HCT116 (cell line): ENCODE measurements around the gene FGGY. TPM values are rescaled to one million over a fixed set of nuclear protein-coding genes. Genes with fewer than 3 reads are reported as not detected.

Source experiments
- ATAC-seq: fragments of 200-7000 bp; cut with Tn5 transposase; 2 replicates; pipeline ENCODE4 v1.9.1; 2020; ENCODE audit warnings: mild to moderate bottlenecking, moderate library complexity
- BruUV-seq: library from RNA; stranded (reverse); fragments of 400-500 nt; replicated peaks from 2 replicates; lab custom pipeline; 2021; lab: Mats Ljungman, UMichigan
- CTCF ChIA-PET: fragments of 300-600 bp; sonication (Branson Sonifier 250); formaldehyde crosslinking; loops from one replicate; lab custom pipeline; 2021; ENCODE audit warnings: antibody characterized with exemption; lab: Charles Lee
- POLR2A ChIA-PET: fragments of 300-600, 350-600 bp; sonication (Branson Sonifier 250); formaldehyde crosslinking; loops from one replicate; lab custom pipeline; 2021; ENCODE audit warnings: antibody characterized with exemption; lab: Charles Lee
- RAD21 ChIA-PET, 2 experiments: fragments of 300-600 bp; sonication (Branson Sonifier 250); formaldehyde crosslinking; loops; one replicate each; lab custom pipeline; 2023; ENCODE audit warnings: low total read pairs in 2 of 2; ENCODE audit not compliant: uncharacterized antibody in 2 of 2, unreplicated experiment in 2 of 2, low non-redundant PET in 1 of 2; lab: Charles Lee
- DNase-seq: peaks from one replicate; pipeline ENCODE4 v3.0.0-alpha.2; 2010; ENCODE audit warnings: low read depth, low spot score
- H2AFZ ChIP-seq: fragments of 200-600 bp; shearing (Covaris generic), sonication (generic); 2 replicates; pipeline ENCODE4 v1.6.1; 2017; ENCODE audit warnings: low read depth, mixed run types, mixed read lengths, antibody characterized with exemption, low read length; ENCODE audit not compliant: poor library complexity, severe bottlenecking
- H3K27ac ChIP-seq: 2 replicates; pipeline ENCODE4 v1.5.1; 2012; ENCODE audit warnings: low read depth, low read length
- H3K27me3 ChIP-seq: fragments of 200-600 bp; sonication (generic); 2 replicates; pipeline ENCODE4 v1.6.1; 2016; ENCODE audit warnings: mixed run types, low read length, mixed read lengths; ENCODE audit not compliant: insufficient read depth
- H3K36me3 ChIP-seq, 2 experiments: fragments of 200-500 bp in 1 of 2; fragments of 200-600 bp in 1 of 2; sonication (Bioruptor generic) in 1 of 2; sonication (generic) in 1 of 2; 2 replicates each; pipeline versions ENCODE4 v1.5.1 to v1.6.1; 2014 to 2016; ENCODE audit warnings: low read length in 2 of 2, inconsistent platforms in 1 of 2, mixed read lengths in 1 of 2, mixed run types in 1 of 2; ENCODE audit not compliant: insufficient read depth in 2 of 2, control insufficient read depth in 1 of 2
- H3K4me1 ChIP-seq, 2 experiments: fragments of 200-600 bp in 1 of 2; sonication (generic) in 1 of 2; 2 replicates each; pipeline versions ENCODE4 v1.5.1 to v1.6.1; 2012 to 2017; ENCODE audit warnings: low read length in 2 of 2, inconsistent platforms in 1 of 2, mild to moderate bottlenecking in 1 of 2, mixed read lengths in 1 of 2, mixed run types in 1 of 2, moderate library complexity in 1 of 2; ENCODE audit not compliant: insufficient read depth in 2 of 2, control insufficient read depth in 1 of 2
- H3K4me2 ChIP-seq: fragments of 200-600 bp; sonication (generic); 2 replicates; pipeline ENCODE4 v1.6.1; 2017; ENCODE audit warnings: mixed run types, low read length, mixed read lengths
- H3K4me3 ChIP-seq, 2 experiments: fragments of 200-600 bp in 1 of 2; sonication (generic) in 1 of 2; replicated peaks in 1 of 2; 2 replicates each; pipeline ENCODE4 v1.5.1; 2011 to 2016; ENCODE audit warnings: low read length in 2 of 2, control low read depth in 1 of 2, low read depth in 1 of 2, mild to moderate bottlenecking in 1 of 2, mixed read lengths in 1 of 2, mixed run types in 1 of 2
- H3K79me2 ChIP-seq: fragments of 200-600 bp; sonication (generic); 2 replicates; pipeline ENCODE4 v1.6.1; 2017; ENCODE audit warnings: mild to moderate bottlenecking, mixed run types, low read length, moderate library complexity, mixed read lengths; ENCODE audit not compliant: insufficient read depth
- H3K9ac ChIP-seq: fragments of 200-600 bp; sonication (generic); 2 replicates; pipeline ENCODE4 v1.6.1; 2016; ENCODE audit warnings: low read length, mixed read lengths
- H3K9me2 ChIP-seq: fragments of 200-600 bp; sonication (generic), shearing (Covaris generic); 2 replicates; pipeline ENCODE4 v1.6.1; 2017; ENCODE audit warnings: mixed run types, mild to moderate bottlenecking, moderate library complexity; ENCODE audit not compliant: insufficient read depth
- H3K9me3 ChIP-seq, 2 experiments: fragments of 200-500 bp in 1 of 2; fragments of 200-600 bp in 1 of 2; sonication (Bioruptor generic) in 1 of 2; sonication (generic) in 1 of 2; 2 replicates each; pipeline ENCODE4 v1.6.1; 2014 to 2017; ENCODE audit warnings: low read length in 2 of 2, mixed read lengths in 2 of 2, inconsistent platforms in 1 of 2, low read depth in 1 of 2, mild to moderate bottlenecking in 1 of 2, mixed run types in 1 of 2, moderate library complexity in 1 of 2; ENCODE audit not compliant: control insufficient read depth in 1 of 2, insufficient read depth in 1 of 2
- H4K20me1 ChIP-seq: fragments of 200-600 bp; sonication (generic), shearing (Covaris generic); 2 replicates; pipeline ENCODE4 v1.6.1; 2017; ENCODE audit warnings: mixed run types, mild to moderate bottlenecking, moderate library complexity; ENCODE audit not compliant: insufficient read depth
- CBX3 ChIP-seq: IDR thresholded peaks from 2 replicates; pipeline ENCODE4 v1.6.1; 2012; ENCODE audit warnings: low read depth
- CEBPB ChIP-seq: IDR thresholded peaks from 2 replicates; pipeline ENCODE4 v1.6.1; 2012; ENCODE audit warnings: low read depth
- CTCF ChIP-seq, 3 experiments: fragments of 200-600 bp in 1 of 3; sonication (generic) in 1 of 3; IDR thresholded peaks in 2 of 3; conservative IDR thresholded peaks in 1 of 3; 2 replicates each; pipeline ENCODE4 v1.5.1; 2012 to 2017; ENCODE audit warnings: low read depth in 2 of 3, low read length in 2 of 3, antibody characterized with exemption in 1 of 3, borderline replicate concordance in 1 of 3, control low read depth in 1 of 3, mild to moderate bottlenecking in 1 of 3, mixed read lengths in 1 of 3, mixed run types in 1 of 3, moderate library complexity in 1 of 3; ENCODE audit not compliant: insufficient read depth in 1 of 3
- ELF1 ChIP-seq: IDR thresholded peaks from 2 replicates; pipeline ENCODE4 v1.6.1; 2012; ENCODE audit warnings: low read depth, borderline replicate concordance
- EZH2phosphoT487 ChIP-seq: fragments of 200-600 bp; IDR thresholded peaks from 2 replicates; pipeline ENCODE4 v1.6.1; 2018; ENCODE audit warnings: antibody characterized with exemption, borderline replicate concordance
- POLR2A ChIP-seq: IDR thresholded peaks from 2 replicates; pipeline ENCODE4 v1.7.0; 2011; ENCODE audit warnings: borderline replicate concordance; ENCODE audit not compliant: insufficient read depth, insufficient read length; ENCODE audit errors: extremely low read depth
- POLR2AphosphoS5 ChIP-seq: IDR thresholded peaks from 2 replicates; pipeline ENCODE4 v1.6.1; 2011; ENCODE audit warnings: mild to moderate bottlenecking, low read depth, low read length, moderate library complexity
- RAD21 ChIP-seq: IDR thresholded peaks from 2 replicates; pipeline ENCODE4 v1.6.1; 2012; ENCODE audit warnings: low read depth, mild to moderate bottlenecking
- SRF ChIP-seq: IDR thresholded peaks from 2 replicates; pipeline ENCODE4 v1.6.1; 2012; ENCODE audit warnings: low read depth
- TCF7L2 ChIP-seq: IDR thresholded peaks from 2 replicates; pipeline ENCODE4 v1.7.0; 2011; ENCODE audit warnings: borderline replicate concordance, inconsistent platforms; ENCODE audit not compliant: insufficient read depth, insufficient read length; ENCODE audit errors: extremely low read depth
- ZFX ChIP-seq: fragments of 450-650 bp; IDR thresholded peaks from 2 replicates; pipeline ENCODE4 v1.6.1; 2017
- intact Hi-C: fragments of 100-400 bp; cut with micrococcal nuclease; formaldehyde crosslinking; loops from 2 replicates; pipeline ENCODE4 v1.10.0; 2022
- total RNA-seq: library from RNA; stranded (reverse); gene quantifications from one replicate; pipeline ENCODE4 v1.2.1, GENCODE V29; 2021; ENCODE audit not compliant: unreplicated experiment
- TF ChIP-seq, protein P1 (sequence below): IDR thresholded peaks from 2 replicates; pipeline ENCODE4 v1.6.1; 2012; ENCODE audit warnings: low read depth

Gene FGGY
- total RNA-seq, 1 experiment from 2014 or later = 10.6 TPM

DNA sequence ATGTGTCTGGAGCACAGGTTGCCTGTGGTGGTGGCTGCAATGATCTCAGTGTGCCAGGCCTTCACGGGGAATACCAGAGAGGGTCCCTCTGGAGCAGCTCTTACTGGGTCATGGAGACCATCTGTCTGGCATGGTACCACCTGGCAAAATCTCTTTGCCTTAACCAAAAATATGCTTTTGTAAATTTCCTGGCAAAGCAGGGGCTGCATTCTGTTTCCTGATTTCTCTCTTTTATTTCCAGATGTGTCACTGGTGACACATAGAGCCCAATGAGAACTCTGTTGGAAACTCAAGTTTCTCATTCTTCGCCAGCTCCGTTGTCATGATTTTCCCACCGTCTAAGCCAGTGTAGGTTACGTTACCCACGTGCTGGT lies 136.5 kb downstream of the FGGY start:
- TF ChIP-seq SRF (no peak), CBX3 (no peak), ZFX (no peak), CTCF (IDR thresholded peaks at IDR 0.05 in 2 of 3, conservative IDR thresholded peaks at IDR 0.05 in 1 of 3; ENCODE audit: borderline replicate concordance in 1 of 3, insufficient read depth in 1 of 3, low read depth in 2 of 3, low read length in 2 of 3) (no peak), RAD21 (no peak), TCF7L2 (no peak), POLR2AphosphoS5 (no peak), ELF1 (no peak), POLR2A (no peak), CEBPB (no peak), EZH2phosphoT487 (no peak)
- TF ChIP-seq, protein P1, sequence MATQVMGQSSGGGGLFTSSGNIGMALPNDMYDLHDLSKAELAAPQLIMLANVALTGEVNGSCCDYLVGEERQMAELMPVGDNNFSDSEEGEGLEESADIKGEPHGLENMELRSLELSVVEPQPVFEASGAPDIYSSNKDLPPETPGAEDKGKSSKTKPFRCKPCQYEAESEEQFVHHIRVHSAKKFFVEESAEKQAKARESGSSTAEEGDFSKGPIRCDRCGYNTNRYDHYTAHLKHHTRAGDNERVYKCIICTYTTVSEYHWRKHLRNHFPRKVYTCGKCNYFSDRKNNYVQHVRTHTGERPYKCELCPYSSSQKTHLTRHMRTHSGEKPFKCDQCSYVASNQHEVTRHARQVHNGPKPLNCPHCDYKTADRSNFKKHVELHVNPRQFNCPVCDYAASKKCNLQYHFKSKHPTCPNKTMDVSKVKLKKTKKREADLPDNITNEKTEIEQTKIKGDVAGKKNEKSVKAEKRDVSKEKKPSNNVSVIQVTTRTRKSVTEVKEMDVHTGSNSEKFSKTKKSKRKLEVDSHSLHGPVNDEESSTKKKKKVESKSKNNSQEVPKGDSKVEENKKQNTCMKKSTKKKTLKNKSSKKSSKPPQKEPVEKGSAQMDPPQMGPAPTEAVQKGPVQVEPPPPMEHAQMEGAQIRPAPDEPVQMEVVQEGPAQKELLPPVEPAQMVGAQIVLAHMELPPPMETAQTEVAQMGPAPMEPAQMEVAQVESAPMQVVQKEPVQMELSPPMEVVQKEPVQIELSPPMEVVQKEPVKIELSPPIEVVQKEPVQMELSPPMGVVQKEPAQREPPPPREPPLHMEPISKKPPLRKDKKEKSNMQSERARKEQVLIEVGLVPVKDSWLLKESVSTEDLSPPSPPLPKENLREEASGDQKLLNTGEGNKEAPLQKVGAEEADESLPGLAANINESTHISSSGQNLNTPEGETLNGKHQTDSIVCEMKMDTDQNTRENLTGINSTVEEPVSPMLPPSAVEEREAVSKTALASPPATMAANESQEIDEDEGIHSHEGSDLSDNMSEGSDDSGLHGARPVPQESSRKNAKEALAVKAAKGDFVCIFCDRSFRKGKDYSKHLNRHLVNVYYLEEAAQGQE = no peak
- POLR2A ChIA-PET = no interaction called here
- DNase-seq (no peak), ATAC-seq (no peak)
- H3K4me2 ChIP-seq = 0 out of 2 replicates have a peak overlapping the region, but pooled peaks have one; percentile 32
- no peaks in the 10 kb centered on the region for H3K79me2 ChIP-seq
- no TSS peak for BruUV-seq
- no peak overlapping the region for H3K27ac ChIP-seq
- H3K9me2 ChIP-seq = no peaks in the 10 kb centered on the region
- CTCF ChIA-PET = no interaction called here
- H2AFZ ChIP-seq = no peak overlapping the region
- no peaks in the 10 kb centered on the region for H3K9me3 ChIP-seq
- intact Hi-C loops = loop anchor here (10.0 kb wide), 1 partner anchor 649 kb away; the partner anchor contains the start of gene JUN
- no peaks in the 10 kb centered on the region for H4K20me1 ChIP-seq
- H3K36me3 ChIP-seq = no peaks in the 10 kb centered on the region
- H3K4me1 ChIP-seq = peaks cover 0 to 47% of the 10 kb centered on the region in 2 experiments; a peak in 3 of 4 replicates
- no peak overlapping the region for H3K9ac ChIP-seq
- no peak overlapping the region for H3K4me3 ChIP-seq
- H3K27me3 ChIP-seq = no peaks in the 10 kb centered on the region
- RAD21 ChIA-PET = no interaction called here
